B cell (primary cell): Measurements from ENCODE around the gene AIMP1. TPM values are rescaled to one million over a fixed set of nuclear protein-coding genes. Genes with fewer than 3 reads are reported as not detected.

Experiments used
- ATAC-seq: fragments of 200-7000 bp; cut with Tn5 transposase; one replicate; pipeline ENCODE4 v1.10.0; 2021; ENCODE audit warnings: low read depth, mild to moderate bottlenecking, moderate number of reproducible peaks, moderate library complexity
- CTCF ChIA-PET: fragments of 350-600 bp; sonication (Branson Sonifier 250); formaldehyde crosslinking; loops from one replicate; lab custom pipeline; 2021; ENCODE audit warnings: antibody characterized with exemption, inconsistent platforms; lab: Charles Lee
- POLR2A ChIA-PET: fragments of 350-600 bp; sonication (Branson Sonifier 250); formaldehyde crosslinking; loops from one replicate; lab custom pipeline; 2021; ENCODE audit warnings: antibody characterized with exemption; lab: Charles Lee
- DNase-seq: peaks from one replicate; pipeline ENCODE4 v3.0.0; 2013
- H2AFZ ChIP-seq: 2 replicates; pipeline ENCODE4 v1.6.1; 2012; ENCODE audit warnings: mild to moderate bottlenecking, low read depth, low read length; ENCODE audit not compliant: insufficient read depth, poor library complexity, severe bottlenecking
- H3K27ac ChIP-seq, 2 donors: 1 replicate in 1 of 2; 2 replicates in 1 of 2; pipeline ENCODE4 v1.5.1; 2012 to 2013; ENCODE audit warnings: low read length in 2 of 2, mild to moderate bottlenecking in 2 of 2, moderate library complexity in 1 of 2
- H3K27me3 ChIP-seq, 4 experiments: fragments of 200-600 bp in 1 of 4; sonication (generic) in 1 of 4; replicated peaks in 1 of 4; 1 replicate in 2 of 4; 2 replicates in 2 of 4; pipeline versions ENCODE4 v1.6.1 to v1.7.0; 2013 to 2016; ENCODE audit warnings: low read length in 3 of 4, mild to moderate bottlenecking in 2 of 4, mixed read lengths in 1 of 4, moderate library complexity in 1 of 4; ENCODE audit not compliant: insufficient read depth in 4 of 4, control insufficient read depth in 3 of 4; ENCODE audit errors: control extremely low read depth in 1 of 4
- H3K36me3 ChIP-seq, 2 experiments: replicated peaks in 1 of 2; 1 replicate in 1 of 2; 2 replicates in 1 of 2; pipeline versions ENCODE4 v1.6.1 to v1.7.1; 2013; ENCODE audit warnings: low read length in 1 of 2; ENCODE audit not compliant: insufficient read depth in 2 of 2, control insufficient read depth in 1 of 2; ENCODE audit errors: control extremely low read depth in 1 of 2, extremely low read depth in 1 of 2
- H3K4me1 ChIP-seq, 2 donors: fragments of 200-600 bp in 1 of 2; sonication (generic) in 1 of 2; 1 replicate in 1 of 2; 2 replicates in 1 of 2; pipeline versions ENCODE4 v1.5.1 to v1.6.1; 2013 to 2017; ENCODE audit warnings: low read length in 2 of 2; ENCODE audit not compliant: control insufficient read depth in 2 of 2, insufficient read depth in 2 of 2
- H3K4me2 ChIP-seq: replicated peaks from 2 replicates; pipeline ENCODE3; 2012; ENCODE audit warnings: mild to moderate bottlenecking, low read depth, low read length; ENCODE audit not compliant: poor library complexity, severe bottlenecking
- H3K4me3 ChIP-seq, 5 experiments: fragments of 200-600 bp in 1 of 5; sonication (generic) in 1 of 5; 1 replicate in 3 of 5; 2 replicates in 2 of 5; pipeline versions ENCODE4 v1.5.1 to v1.7.0; 2011 to 2016; ENCODE audit warnings: low read length in 4 of 5, mild to moderate bottlenecking in 4 of 5, low read depth in 2 of 5, control low read depth in 1 of 5, moderate library complexity in 1 of 5; ENCODE audit not compliant: insufficient read depth in 1 of 5; ENCODE audit errors: control extremely low read depth in 1 of 5, extremely low read depth in 1 of 5
- H3K79me2 ChIP-seq: fragments of 200-600 bp; sonication (generic); one replicate; pipeline ENCODE4 v1.6.0; 2016; ENCODE audit warnings: low read length; ENCODE audit not compliant: control insufficient read depth, insufficient read depth
- H3K9ac ChIP-seq: fragments of 200-600 bp; sonication (generic); 2 replicates; pipeline ENCODE4 v1.6.1; 2017; ENCODE audit warnings: mild to moderate bottlenecking, low read length, moderate library complexity
- H3K9me3 ChIP-seq, 3 donors: one replicate each; pipeline versions ENCODE4 v1.6.1 to v1.7.1; 2013; ENCODE audit warnings: low read length in 2 of 3; ENCODE audit not compliant: control insufficient read depth in 2 of 3, insufficient read depth in 1 of 3; ENCODE audit errors: control extremely low read depth in 1 of 3
- H4K20me1 ChIP-seq: 2 replicates; pipeline ENCODE4 v1.6.0; 2012; ENCODE audit warnings: mild to moderate bottlenecking, low read length; ENCODE audit not compliant: insufficient read depth, control insufficient read depth, poor library complexity, severe bottlenecking
- H3K27ac Mint-ChIP-seq: one replicate; pipeline ENCODE4 v1.8.0; 2021; ENCODE audit warnings: mixed read lengths
- H3K27me3 Mint-ChIP-seq: one replicate; pipeline ENCODE4 v1.8.0; 2021; ENCODE audit warnings: mixed read lengths
- H3K4me1 Mint-ChIP-seq: one replicate; pipeline ENCODE4 v1.8.0; 2021; ENCODE audit warnings: mixed read lengths
- H3K4me3 Mint-ChIP-seq: one replicate; pipeline ENCODE4 v1.8.0; 2021; ENCODE audit warnings: mixed read lengths
- H3K9me3 Mint-ChIP-seq: one replicate; pipeline ENCODE4 v1.8.0; 2022; ENCODE audit warnings: mixed read lengths; ENCODE audit not compliant: insufficient read depth
- EZH2 ChIP-seq: IDR thresholded peaks from 2 replicates; pipeline ENCODE4 v1.6.1; 2012; ENCODE audit warnings: borderline replicate concordance, low read depth, mild to moderate bottlenecking, moderate library complexity, low read length; ENCODE audit not compliant: insufficient read depth, poor library complexity, severe bottlenecking
- WGBS: methylation state at CpG from one replicate; pipeline ENCODE4 v1.1.5; 2013; ENCODE audit warnings: missing lambda C conversion rate; ENCODE audit not compliant: insufficient coverage; 5-methylcytosine and 5-hydroxymethylcytosine counted together
- intact Hi-C: fragments of 100-400 bp; cut with micrococcal nuclease; formaldehyde crosslinking; loops from one replicate; pipeline ENCODE4 v1.10.0; 2022
- polyA plus RNA-seq: library from polyadenylated mRNA; depleted of rRNA; stranded (reverse); fragments of >200 nt; gene quantifications from 2 replicates; pipeline ENCODE4 v1.2.3, GENCODE V29; 2012
- total RNA-seq, 2 donors: library from RNA; stranded (reverse); fragments of 120-200 nt in 1 of 2; gene quantifications; 1 replicate in 1 of 2; 2 replicates in 1 of 2; pipeline versions ENCODE4 v1.2.3 to v1.2.4, GENCODE V29; 2013 to 2022
- TF ChIP-seq, protein P1 (sequence below): fragments of 200-600 bp; IDR thresholded peaks from one replicate; pipeline ENCODE4 v1.8.0; 2022; ENCODE audit warnings: antibody characterized with exemption, mild to moderate bottlenecking

The AIMP1 gene
- total and polyA plus RNA-seq, 2 donors (not counting 1 experiment from before 2014, with no cell fraction given): 12.0 to 49.7 TPM

GRCh38 chr4:106362086-106362825 is 45.9 kb downstream of the AIMP1 start:
- CTCF ChIA-PET: no interaction called here
- Mint-ChIP-seq H3K27ac (no peak overlapping the region), H3K27me3 (peaks cover 12% of the 10 kb centered on the region), H3K4me3 (no peak overlapping the region), H3K9me3 (no peaks in the 10 kb centered on the region), H3K4me1 (no peaks in the 10 kb centered on the region)
- no peak for DNase-seq
- no peaks in the 10 kb centered on the region for H3K36me3 ChIP-seq
- H3K79me2 ChIP-seq: no peaks in the 10 kb centered on the region
- no peaks in the 10 kb centered on the region for H3K4me1 ChIP-seq
- H3K9ac ChIP-seq: no peak overlapping the region
- ATAC-seq: no peak
- POLR2A ChIA-PET: no interaction called here
- H3K27me3 ChIP-seq: no peaks in the 10 kb centered on the region
- WGBS: 80% methylated on average over 1 of the region's 3 CpGs
- no peaks in the 10 kb centered on the region for H3K9me3 ChIP-seq
- no peak overlapping the region for H2AFZ ChIP-seq
- no peak overlapping the region for H3K4me3 ChIP-seq
- H3K4me2 ChIP-seq: no peak overlapping the region
- no peaks in the 10 kb centered on the region for H4K20me1 ChIP-seq
- intact Hi-C loops: no loop called here
- H3K27ac ChIP-seq: no peak overlapping the region
- TF ChIP-seq, protein P1, sequence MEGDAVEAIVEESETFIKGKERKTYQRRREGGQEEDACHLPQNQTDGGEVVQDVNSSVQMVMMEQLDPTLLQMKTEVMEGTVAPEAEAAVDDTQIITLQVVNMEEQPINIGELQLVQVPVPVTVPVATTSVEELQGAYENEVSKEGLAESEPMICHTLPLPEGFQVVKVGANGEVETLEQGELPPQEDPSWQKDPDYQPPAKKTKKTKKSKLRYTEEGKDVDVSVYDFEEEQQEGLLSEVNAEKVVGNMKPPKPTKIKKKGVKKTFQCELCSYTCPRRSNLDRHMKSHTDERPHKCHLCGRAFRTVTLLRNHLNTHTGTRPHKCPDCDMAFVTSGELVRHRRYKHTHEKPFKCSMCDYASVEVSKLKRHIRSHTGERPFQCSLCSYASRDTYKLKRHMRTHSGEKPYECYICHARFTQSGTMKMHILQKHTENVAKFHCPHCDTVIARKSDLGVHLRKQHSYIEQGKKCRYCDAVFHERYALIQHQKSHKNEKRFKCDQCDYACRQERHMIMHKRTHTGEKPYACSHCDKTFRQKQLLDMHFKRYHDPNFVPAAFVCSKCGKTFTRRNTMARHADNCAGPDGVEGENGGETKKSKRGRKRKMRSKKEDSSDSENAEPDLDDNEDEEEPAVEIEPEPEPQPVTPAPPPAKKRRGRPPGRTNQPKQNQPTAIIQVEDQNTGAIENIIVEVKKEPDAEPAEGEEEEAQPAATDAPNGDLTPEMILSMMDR: no peak

- no peak overlapping the region for H2AFZ ChIP-seq
- H3K79me2 ChIP-seq: no peaks in the 10 kb centered on the region
- no peak overlapping the region for H3K9ac ChIP-seq
- H3K36me3 ChIP-seq: no peaks in the 10 kb centered on the region
- ChIA-PET CTCF (interaction anchor here (0.8 kb wide), 1 partner anchor 10 kb away, joined by 3 read pairs; no protein-coding TSS in a partner anchor), POLR2A (no interaction called here)
- no peak overlapping the region for H3K4me2 ChIP-seq
- H3K27me3 ChIP-seq: no peaks in the 10 kb centered on the region
- DNase-seq: no peak
- no peaks in the 10 kb centered on the region for H3K4me1 ChIP-seq
- H3K27ac ChIP-seq: no peak overlapping the region
- WGBS: 100% methylated on average over 1 of the region's 1 CpG
- Mint-ChIP-seq H3K27ac (no peak overlapping the region), H3K4me1 (no peaks in the 10 kb centered on the region), H3K27me3 (peaks cover 19% of the 10 kb centered on the region), H3K9me3 (no peaks in the 10 kb centered on the region), H3K4me3 (no peak overlapping the region)
- no peak overlapping the region for H3K4me3 ChIP-seq
- no peaks in the 10 kb centered on the region for H3K9me3 ChIP-seq
- TF ChIP-seq, protein P1: no peak
- TF ChIP-seq EZH2: no peak
- H4K20me1 ChIP-seq: no peaks in the 10 kb centered on the region
- ATAC-seq: no peak
- intact Hi-C loops: no loop called here
Observed at GRCh38 chr4:106364282-106364681, 47.9 kb downstream of the AIMP1 start.
